Measurements from ENCODE around the gene C11orf42.
A peak's percentile ranks its signal among the peaks of the same experiment; 100 is the strongest.
"Not testable (repeated sequence)": the region's sequence is repeated elsewhere in the genome, so short reads cannot be mapped to it uniquely, and the experiment has no call there.

C11orf42 gene

DNA sequence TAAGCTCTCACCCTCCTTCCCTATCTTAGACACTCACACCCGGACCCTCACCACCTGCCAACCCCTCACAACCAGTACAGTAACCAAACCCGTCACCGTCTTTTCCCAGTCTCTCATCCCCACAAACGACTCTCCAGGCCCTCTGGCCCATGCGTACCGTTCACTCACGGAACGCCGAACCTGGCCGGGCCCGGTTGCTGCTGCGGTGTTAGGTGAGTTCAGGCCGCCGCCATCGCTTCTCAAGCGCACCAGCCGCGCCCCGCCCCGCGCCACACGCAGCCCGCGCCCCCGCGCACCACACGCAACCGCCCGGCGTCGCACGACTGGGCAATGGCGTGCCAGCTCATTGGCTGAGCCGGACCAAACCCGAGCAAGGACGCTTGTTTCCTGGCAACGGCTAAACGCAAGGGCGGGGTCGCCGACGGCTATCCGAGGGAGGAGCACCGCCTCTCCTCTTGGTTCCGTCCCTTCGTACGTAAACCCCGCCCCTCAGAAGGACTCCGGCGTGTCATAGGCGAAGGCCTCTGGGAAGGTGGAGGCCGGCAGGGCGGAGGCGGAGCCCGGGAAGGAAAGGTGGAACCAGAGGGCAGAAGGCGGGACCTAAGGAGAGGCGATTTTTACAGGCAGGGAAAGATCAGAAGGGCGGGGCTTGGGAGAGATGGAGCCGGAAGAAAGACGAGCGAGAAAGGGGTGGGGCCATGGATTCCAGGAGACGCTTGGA lies 29.2 kb downstream of the C11orf42 start, which contains the start of gene FHIP1B:
TSS of gene FHIP1B (minus strand) at position 250 of the 721 bp plus-strand sequence. CDS start 10,120 bp downstream, outside the sequence.
- H3K36me3 Mint-ChIP-seq (ENCODE audit: low read depth), result peaks cover 3% of the 10 kb centered on the region
- no peaks in the 10 kb centered on the region for H3K9me3 Mint-ChIP-seq
- H3K27me3 Mint-ChIP-seq (ENCODE audit: low read depth), result no peaks in the 10 kb centered on the region
- H3K4me3 Mint-ChIP-seq, result peak within 1 kb of the TSS; percentile 100
- peaks cover 32% of the 10 kb centered on the region for H3K4me1 Mint-ChIP-seq (ENCODE audit: low read depth)
- peak within 1 kb of the TSS; percentile 98 for H3K27ac Mint-ChIP-seq

DNA sequence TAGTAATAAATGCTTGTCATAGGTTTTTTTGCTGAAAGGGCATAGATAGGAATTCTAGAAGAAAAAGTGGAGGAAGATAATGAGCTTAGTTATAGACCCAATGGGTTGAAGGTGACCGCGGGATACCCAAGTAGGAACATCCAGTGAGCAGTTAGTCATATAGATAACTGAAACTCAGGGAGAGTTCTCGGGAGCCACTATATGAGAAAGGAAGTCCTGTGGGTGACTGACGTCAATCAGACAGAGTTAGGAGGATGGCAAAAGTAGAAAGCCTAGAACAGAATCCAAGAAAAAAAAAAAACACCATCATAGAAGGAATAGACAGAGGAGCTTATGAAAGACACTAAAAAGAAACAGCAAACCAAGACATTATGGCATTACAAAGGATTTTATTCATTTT lies 31.9 kb downstream of the C11orf42 start:
- H3K27ac Mint-ChIP-seq, result no peak overlapping the region
- H3K36me3 Mint-ChIP-seq (ENCODE audit: low read depth), result no peaks in the 10 kb centered on the region
- no peak overlapping the region for H3K4me3 Mint-ChIP-seq
- H3K27me3 Mint-ChIP-seq (ENCODE audit: low read depth), result no peaks in the 10 kb centered on the region
- H3K4me1 Mint-ChIP-seq (ENCODE audit: low read depth), result peaks cover 17% of the 10 kb centered on the region
- H3K9me3 Mint-ChIP-seq, result no peaks in the 10 kb centered on the region

DNA sequence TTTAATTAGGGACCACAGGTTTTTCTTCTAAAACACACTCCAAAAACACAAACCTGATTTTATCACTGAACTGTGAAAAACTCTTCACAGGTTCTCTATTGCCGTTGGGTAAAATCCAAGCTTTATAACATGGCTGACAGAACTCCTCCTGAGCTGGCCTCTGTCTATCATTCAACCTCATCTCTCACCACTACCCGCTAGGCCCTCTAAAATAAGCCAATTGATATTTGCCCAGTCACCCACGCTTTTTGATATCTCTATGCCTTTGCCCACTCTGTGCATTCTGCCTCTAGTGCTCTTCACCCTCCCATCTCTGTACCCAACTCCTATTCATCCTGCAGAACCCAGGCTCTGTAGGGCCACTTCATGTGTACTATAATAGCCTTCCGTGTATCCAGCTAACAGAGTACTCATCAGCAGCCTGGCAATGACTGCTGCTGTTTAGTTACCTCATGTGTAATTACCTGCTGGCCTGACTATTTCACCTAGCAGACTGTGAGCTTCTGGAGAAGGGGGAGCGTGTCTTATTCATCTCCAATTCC lies 32.5 kb downstream of the C11orf42 start:
- Mint-ChIP-seq H3K4me1 (ENCODE audit: low read depth) (peaks cover 17% of the 10 kb centered on the region), H3K4me3 (no peak overlapping the region), H3K27me3 (ENCODE audit: low read depth) (peaks cover 3% of the 10 kb centered on the region), H3K9me3 (no peaks in the 10 kb centered on the region), H3K27ac (no peak overlapping the region), H3K36me3 (ENCODE audit: low read depth) (no peaks in the 10 kb centered on the region)

DNA sequence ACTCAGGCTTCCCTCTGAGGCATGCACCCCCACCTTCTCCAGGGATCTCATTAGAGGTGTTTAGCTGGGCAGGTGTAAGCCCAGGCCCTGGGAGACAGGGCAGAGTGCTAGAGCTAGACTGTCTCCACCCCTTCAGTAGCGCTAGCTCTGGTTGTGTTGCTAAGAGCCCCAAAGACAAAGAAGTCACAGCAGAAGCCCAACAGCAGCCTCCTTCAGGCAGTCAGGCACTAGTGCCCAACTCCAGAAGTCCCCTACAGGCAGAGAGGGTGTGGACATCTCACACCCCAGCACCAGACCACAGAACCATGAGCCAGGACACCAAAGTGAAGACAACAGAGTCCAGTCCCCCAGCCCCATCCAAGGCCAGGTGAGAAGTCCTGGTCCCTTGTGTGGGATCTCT lies 33.5 kb downstream of the C11orf42 start, which contains the start of gene CNGA4:
TSS of gene CNGA4 (plus strand) at position 188 of the 400 bp plus-strand sequence. CDS start at position 306, 118 bp downstream.
- H3K4me1 Mint-ChIP-seq (ENCODE audit: low read depth), result peaks cover 11% of the 10 kb centered on the region
- no peaks in the 10 kb centered on the region for H3K36me3 Mint-ChIP-seq (ENCODE audit: low read depth)
- peaks cover 9% of the 10 kb centered on the region for H3K27me3 Mint-ChIP-seq (ENCODE audit: low read depth)
- no peaks in the 10 kb centered on the region for H3K9me3 Mint-ChIP-seq
- no peak within 1 kb of the TSS for H3K4me3 Mint-ChIP-seq
- no peak within 1 kb of the TSS for H3K27ac Mint-ChIP-seq

DNA sequence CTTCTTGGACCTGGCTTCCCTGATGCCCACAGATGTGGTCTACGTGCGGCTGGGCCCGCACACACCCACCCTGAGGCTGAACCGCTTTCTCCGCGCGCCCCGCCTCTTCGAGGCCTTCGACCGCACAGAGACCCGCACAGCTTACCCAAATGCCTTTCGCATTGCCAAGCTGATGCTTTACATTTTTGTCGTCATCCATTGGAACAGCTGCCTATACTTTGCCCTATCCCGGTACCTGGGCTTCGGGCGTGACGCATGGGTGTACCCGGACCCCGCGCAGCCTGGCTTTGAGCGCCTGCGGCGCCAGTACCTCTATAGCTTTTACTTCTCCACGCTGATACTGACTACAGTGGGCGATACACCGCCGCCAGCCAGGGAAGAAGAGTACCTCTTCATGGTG lies 34.8 kb downstream of the C11orf42 start:
- H3K9me3 Mint-ChIP-seq, result no peaks in the 10 kb centered on the region
- no peaks in the 10 kb centered on the region for H3K36me3 Mint-ChIP-seq (ENCODE audit: low read depth)
- H3K4me3 Mint-ChIP-seq, result no peak overlapping the region
- peaks cover 3% of the 10 kb centered on the region for H3K4me1 Mint-ChIP-seq (ENCODE audit: low read depth)
- H3K27ac Mint-ChIP-seq, result no peak overlapping the region
- H3K27me3 Mint-ChIP-seq (ENCODE audit: low read depth), result peaks cover 9% of the 10 kb centered on the region

DNA sequence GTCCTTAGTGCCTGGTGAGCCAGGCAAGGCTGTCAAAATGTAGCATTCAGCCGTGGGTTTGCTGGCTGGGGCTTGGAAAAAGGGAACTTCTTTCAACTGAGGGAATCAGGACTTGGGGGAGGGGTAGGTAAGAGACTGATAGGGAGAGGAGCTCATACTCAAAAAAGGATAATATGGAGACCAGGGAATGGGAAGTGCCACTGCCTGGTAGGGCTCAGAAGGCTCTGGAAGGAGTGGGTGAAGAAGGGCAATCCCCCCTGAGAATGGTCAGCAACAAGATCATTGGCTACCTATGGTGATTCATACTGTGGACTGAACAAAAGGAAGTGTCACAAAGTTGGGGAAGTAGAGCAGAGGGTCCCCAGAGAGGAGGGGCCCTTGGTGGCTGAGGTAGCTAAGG lies 35.4 kb downstream of the C11orf42 start:
- H3K4me1 Mint-ChIP-seq (ENCODE audit: low read depth), result no peaks in the 10 kb centered on the region
- no peaks in the 10 kb centered on the region for H3K36me3 Mint-ChIP-seq (ENCODE audit: low read depth)
- no peak overlapping the region for H3K27ac Mint-ChIP-seq
- no peaks in the 10 kb centered on the region for H3K9me3 Mint-ChIP-seq
- H3K4me3 Mint-ChIP-seq, result no peak overlapping the region
- H3K27me3 Mint-ChIP-seq (ENCODE audit: low read depth), result peaks cover 9% of the 10 kb centered on the region

DNA sequence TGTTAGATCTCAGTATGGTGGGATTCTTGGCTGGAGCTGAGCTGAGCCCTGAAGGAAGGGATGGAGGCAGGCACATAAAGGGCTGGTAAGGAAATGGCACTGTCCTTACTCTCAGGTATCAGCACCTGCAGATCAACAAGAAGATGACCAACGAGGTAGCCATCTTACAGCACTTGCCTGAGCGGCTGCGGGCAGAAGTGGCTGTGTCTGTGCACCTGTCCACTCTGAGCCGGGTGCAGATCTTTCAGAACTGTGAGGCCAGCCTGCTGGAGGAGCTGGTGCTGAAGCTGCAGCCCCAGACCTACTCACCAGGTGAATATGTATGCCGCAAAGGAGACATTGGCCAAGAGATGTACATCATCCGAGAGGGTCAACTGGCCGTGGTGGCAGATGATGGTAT lies 36.0 kb downstream of the C11orf42 start:
- no peak overlapping the region for H3K27ac Mint-ChIP-seq
- H3K27me3 Mint-ChIP-seq (ENCODE audit: low read depth), result peaks cover 9% of the 10 kb centered on the region
- H3K36me3 Mint-ChIP-seq (ENCODE audit: low read depth), result no peaks in the 10 kb centered on the region
- H3K4me1 Mint-ChIP-seq (ENCODE audit: low read depth), result no peaks in the 10 kb centered on the region
- H3K4me3 Mint-ChIP-seq, result no peak overlapping the region
- H3K9me3 Mint-ChIP-seq, result no peaks in the 10 kb centered on the region

DNA sequence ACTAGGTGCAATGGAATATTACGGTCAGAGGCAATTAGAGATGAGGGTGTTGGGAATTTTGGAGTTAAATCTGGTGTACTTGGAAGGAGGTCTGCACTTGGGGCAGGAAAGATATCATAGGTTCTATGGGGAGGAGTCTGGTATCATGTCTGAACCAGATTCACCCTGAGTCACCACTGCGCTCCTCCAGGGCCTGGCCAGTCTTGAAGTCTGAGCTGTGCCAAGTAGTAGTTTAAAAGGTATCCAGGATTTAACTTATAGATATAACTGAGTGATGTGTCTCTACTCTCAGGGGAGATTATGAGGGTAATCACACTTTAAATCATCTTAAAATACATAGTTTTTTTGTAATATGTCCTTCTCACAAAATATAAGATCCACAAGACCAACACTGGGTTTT lies 40.2 kb downstream of the C11orf42 start:
- Mint-ChIP-seq H3K9me3 (no peaks in the 10 kb centered on the region), H3K4me3 (no peak overlapping the region), H3K27me3 (ENCODE audit: low read depth) (peaks cover 23% of the 10 kb centered on the region), H3K36me3 (ENCODE audit: low read depth) (no peaks in the 10 kb centered on the region), H3K27ac (no peak overlapping the region), H3K4me1 (ENCODE audit: low read depth) (no peaks in the 10 kb centered on the region)

DNA sequence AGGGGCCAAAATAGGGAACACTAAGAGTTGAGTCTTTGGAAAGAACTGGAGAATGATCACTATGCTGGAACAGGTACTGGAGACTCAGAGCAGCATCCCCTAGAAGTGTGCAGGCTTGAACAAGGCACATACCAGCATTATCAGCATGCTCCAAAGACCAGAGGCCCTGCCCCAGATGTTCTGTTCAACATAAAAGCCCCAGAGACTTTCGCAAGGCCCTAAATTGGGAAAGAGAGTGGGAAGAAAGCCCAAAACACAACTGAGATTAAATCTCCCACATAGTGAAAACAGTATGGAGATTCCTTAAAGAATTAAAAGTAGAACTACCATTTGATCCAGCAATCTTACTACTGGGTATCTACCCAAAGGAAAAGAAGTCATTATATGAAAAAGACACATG lies 42.9 kb downstream of the C11orf42 start:
- Mint-ChIP-seq H3K27me3 (ENCODE audit: low read depth) (peaks cover 16% of the 10 kb centered on the region), H3K9me3 (no peaks in the 10 kb centered on the region), H3K4me3 (no peak overlapping the region), H3K27ac (no peak overlapping the region), H3K36me3 (ENCODE audit: low read depth) (no peaks in the 10 kb centered on the region), H3K4me1 (ENCODE audit: low read depth) (no peaks in the 10 kb centered on the region)

DNA sequence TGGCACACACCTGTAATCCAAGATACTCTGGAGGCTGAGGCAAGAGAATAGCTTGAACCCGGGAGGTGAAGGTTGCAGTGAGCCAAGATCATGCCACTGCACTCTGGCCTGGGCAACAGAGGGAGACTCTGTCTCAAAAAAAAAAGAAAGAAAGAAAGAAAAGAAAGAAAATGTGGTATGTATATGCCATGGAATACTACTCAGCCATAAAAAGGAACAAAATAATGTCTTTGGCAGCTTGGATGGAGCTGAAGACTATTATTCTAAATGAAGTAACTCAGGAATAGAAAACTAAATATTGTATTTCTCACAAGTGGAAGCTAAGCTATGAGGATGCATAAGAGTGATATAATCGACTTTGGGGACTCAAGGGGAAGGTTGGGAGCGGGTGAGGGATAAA lies 43.5 kb downstream of the C11orf42 start:
- not testable (repeated sequence) for H3K9me3 Mint-ChIP-seq; H3K4me3 Mint-ChIP-seq; H3K27ac Mint-ChIP-seq; H3K36me3 Mint-ChIP-seq (ENCODE audit: low read depth); H3K4me1 Mint-ChIP-seq (ENCODE audit: low read depth)
- H3K27me3 Mint-ChIP-seq (ENCODE audit: low read depth), result peaks cover 14% of the 10 kb centered on the region

DNA sequence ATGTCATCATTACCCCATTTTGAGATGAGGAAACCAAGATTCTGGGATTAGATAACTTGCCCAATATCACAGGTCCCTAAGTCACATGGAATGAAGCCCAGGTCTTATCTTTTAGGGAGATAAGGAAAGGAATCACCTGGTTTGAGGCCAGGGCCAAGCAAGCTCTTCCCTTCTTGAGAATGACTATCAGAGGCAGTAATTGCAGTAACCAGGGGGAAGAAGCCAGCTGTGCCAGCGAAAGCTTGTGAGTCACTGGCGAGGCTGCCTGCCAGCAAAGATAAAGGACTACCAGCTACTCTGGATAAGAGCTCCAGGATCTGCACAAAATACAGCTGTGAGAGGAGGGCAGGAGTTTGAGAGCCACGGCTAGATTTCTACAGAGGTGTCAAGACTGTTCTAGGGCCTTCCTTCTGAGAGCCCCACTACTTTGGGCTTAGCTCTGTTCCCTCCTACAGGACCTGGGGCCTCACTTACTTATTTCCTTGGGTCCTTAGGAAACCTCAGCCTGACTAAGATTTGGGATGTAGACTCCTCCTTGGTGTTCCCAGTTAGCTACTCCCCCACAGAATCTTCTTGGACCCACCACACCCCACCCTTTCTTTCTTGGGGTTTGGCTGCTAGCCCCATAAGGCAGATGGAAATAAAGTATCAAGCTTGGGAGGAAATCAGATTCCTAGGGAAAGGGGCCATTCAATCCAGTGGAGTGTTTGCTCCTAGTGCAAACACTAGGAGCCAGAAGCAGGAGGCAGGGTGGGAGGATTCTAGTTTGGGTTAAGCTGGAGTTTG lies 44.6 kb downstream of the C11orf42 start:
- H3K36me3 Mint-ChIP-seq (ENCODE audit: low read depth), result no peaks in the 10 kb centered on the region
- peaks cover 14% of the 10 kb centered on the region for H3K27me3 Mint-ChIP-seq (ENCODE audit: low read depth)
- H3K9me3 Mint-ChIP-seq, result no peaks in the 10 kb centered on the region
- H3K4me3 Mint-ChIP-seq, result no peak overlapping the region
- H3K4me1 Mint-ChIP-seq (ENCODE audit: low read depth), result no peaks in the 10 kb centered on the region
- no peak overlapping the region for H3K27ac Mint-ChIP-seq

DNA sequence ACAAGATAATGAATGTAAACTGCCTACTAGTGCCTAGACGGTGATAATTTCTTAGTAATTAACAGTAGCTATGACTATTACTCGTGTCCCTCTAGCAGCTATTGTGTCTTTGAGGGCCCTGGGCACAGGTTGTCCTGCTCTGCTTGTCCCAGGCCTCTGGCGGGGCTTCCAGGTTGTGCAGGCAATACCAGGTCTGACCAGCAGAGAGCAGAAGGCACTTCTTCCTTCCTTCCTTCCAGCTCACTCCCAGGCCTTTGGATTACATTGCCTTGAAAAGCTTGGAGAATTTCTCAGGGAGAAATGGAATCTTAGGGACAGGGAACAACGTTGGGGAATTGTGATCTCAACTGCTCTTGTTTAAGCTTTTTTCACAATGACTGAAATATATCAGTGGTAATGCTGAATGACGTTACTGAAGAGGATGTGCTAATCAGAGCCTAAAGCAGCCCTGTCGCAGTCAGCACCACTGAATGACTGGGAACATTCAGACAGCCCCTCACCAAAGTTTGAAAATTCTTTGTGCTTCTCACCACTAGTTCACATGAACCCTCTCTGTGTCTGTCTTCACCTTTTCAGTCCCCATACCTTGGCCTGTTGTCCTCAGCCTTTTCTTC lies 45.9 kb downstream of the C11orf42 start:
- Mint-ChIP-seq H3K4me3 (no peak overlapping the region), H3K4me1 (ENCODE audit: low read depth) (no peaks in the 10 kb centered on the region), H3K36me3 (ENCODE audit: low read depth) (no peaks in the 10 kb centered on the region), H3K27me3 (ENCODE audit: low read depth) (peaks cover 14% of the 10 kb centered on the region), H3K9me3 (no peaks in the 10 kb centered on the region), H3K27ac (no peak overlapping the region)

DNA sequence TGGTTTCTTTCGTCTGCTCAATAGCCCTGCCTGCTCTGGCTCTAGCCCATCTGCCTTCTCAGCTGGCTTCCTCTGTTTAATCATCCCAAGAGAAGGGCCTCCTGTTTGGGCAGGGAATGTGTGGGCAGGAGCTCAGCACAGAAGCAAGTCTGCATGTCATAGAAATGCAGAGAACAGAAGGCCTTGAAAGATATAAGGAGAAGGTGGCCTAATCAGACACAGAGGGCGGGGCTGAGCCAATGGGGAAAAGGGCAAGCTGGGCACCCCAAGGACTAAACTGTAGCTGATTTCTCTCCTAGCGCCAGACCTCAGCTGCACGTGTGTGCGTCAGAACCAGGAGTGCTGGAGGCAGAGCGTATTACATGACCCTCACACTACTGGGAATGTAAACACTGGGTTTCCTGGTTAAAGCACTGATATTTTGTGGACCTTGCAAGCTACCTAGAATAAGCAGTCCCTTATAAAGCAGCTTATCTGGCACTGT lies 46.7 kb downstream of the C11orf42 start:
- H3K9me3 Mint-ChIP-seq, result no peaks in the 10 kb centered on the region
- no peaks in the 10 kb centered on the region for H3K4me1 Mint-ChIP-seq (ENCODE audit: low read depth)
- H3K27ac Mint-ChIP-seq, result no peak overlapping the region
- H3K4me3 Mint-ChIP-seq, result no peak overlapping the region
- no peaks in the 10 kb centered on the region for H3K36me3 Mint-ChIP-seq (ENCODE audit: low read depth)
- H3K27me3 Mint-ChIP-seq (ENCODE audit: low read depth), result peaks cover 14% of the 10 kb centered on the region

DNA sequence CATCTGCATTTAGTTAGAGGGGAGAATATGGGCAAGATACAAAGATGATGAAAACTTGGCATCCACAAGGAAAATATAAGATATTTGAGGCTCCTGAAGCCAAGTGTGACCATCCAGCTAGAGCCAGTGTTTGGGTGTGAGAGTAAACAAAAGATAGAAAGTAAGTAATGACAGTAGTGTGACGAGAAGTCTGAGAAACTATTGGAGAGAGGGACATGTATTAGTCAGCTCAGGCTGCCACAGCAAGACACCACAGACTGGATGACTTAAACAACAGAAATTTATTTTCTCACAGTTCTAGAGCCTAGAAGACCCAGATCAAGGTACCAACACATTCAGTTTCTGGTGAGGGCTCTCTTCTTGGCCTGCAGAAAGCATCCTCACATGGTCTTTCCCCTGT lies 47.8 kb downstream of the C11orf42 start:
- Mint-ChIP-seq H3K9me3 (no peaks in the 10 kb centered on the region), H3K27me3 (ENCODE audit: low read depth) (peaks cover 7% of the 10 kb centered on the region), H3K4me1 (ENCODE audit: low read depth) (no peaks in the 10 kb centered on the region), H3K36me3 (ENCODE audit: low read depth) (no peaks in the 10 kb centered on the region), H3K4me3 (no peak overlapping the region), H3K27ac (no peak overlapping the region)
